ENCODE results near the gene TMEM87A.

Gene TMEM87A

GRCh38 chr15:42193383-42193782 is 79.8 kb downstream of the TMEM87A start:
- Histone ChIP-seq H3K36me3 (ENCODE audit: control insufficient read depth in 1 of 2, insufficient read depth in 2 of 2, low read length in 2 of 2) (peaks cover 20 to 39% of the 10 kb centered on the region in 2 donors), H3K27me3 (ENCODE audit: control insufficient read depth in 1 of 2, insufficient read depth in 2 of 2, low read length in 2 of 2) (no peaks in the 10 kb centered on the region), H3K27ac (ENCODE audit: low read depth, low read length) (no peak overlapping the region), H3K9ac (ENCODE audit: low read depth in 1 of 2, low read length in 2 of 2) (no peak overlapping the region), H3K4me1 (ENCODE audit: control insufficient read depth in 1 of 2, insufficient read depth in 2 of 2, low read length in 2 of 2) (no peaks in the 10 kb centered on the region), H3K9me3 (ENCODE audit: control insufficient read depth in 1 of 2, low read length in 2 of 2) (no peaks in the 10 kb centered on the region), H3K4me3 (ENCODE audit: low read depth in 1 of 2, low read length in 2 of 2) (no peak overlapping the region)

GRCh38 chr15:42191610-42192346 is 81.5 kb downstream of the TMEM87A start:
- Histone ChIP-seq H3K4me3 (ENCODE audit: low read depth in 1 of 2, low read length in 2 of 2) (no peak overlapping the region), H3K9ac (ENCODE audit: low read depth in 1 of 2, low read length in 2 of 2) (no peak overlapping the region), H3K36me3 (ENCODE audit: control insufficient read depth in 1 of 2, insufficient read depth in 2 of 2, low read length in 2 of 2) (peaks cover 31 to 47% of the 10 kb centered on the region in 2 donors), H3K4me1 (ENCODE audit: control insufficient read depth in 1 of 2, insufficient read depth in 2 of 2, low read length in 2 of 2) (no peaks in the 10 kb centered on the region), H3K9me3 (ENCODE audit: control insufficient read depth in 1 of 2, low read length in 2 of 2) (no peaks in the 10 kb centered on the region), H3K27me3 (ENCODE audit: control insufficient read depth in 1 of 2, insufficient read depth in 2 of 2, low read length in 2 of 2) (no peaks in the 10 kb centered on the region), H3K27ac (ENCODE audit: low read depth, low read length) (no peak overlapping the region)

- Histone ChIP-seq H3K4me3 (ENCODE audit: low read depth in 1 of 2, low read length in 2 of 2) (no peak overlapping the region), H3K4me1 (ENCODE audit: control insufficient read depth in 1 of 2, insufficient read depth in 2 of 2, low read length in 2 of 2) (no peaks in the 10 kb centered on the region), H3K36me3 (ENCODE audit: control insufficient read depth in 1 of 2, insufficient read depth in 2 of 2, low read length in 2 of 2) (peaks cover 37 to 60% of the 10 kb centered on the region in 2 donors), H3K9me3 (ENCODE audit: control insufficient read depth in 1 of 2, low read length in 2 of 2) (no peaks in the 10 kb centered on the region), H3K27ac (ENCODE audit: low read depth, low read length) (no peak overlapping the region), H3K9ac (ENCODE audit: low read depth in 1 of 2, low read length in 2 of 2) (no peak overlapping the region), H3K27me3 (ENCODE audit: control insufficient read depth in 1 of 2, insufficient read depth in 2 of 2, low read length in 2 of 2) (no peaks in the 10 kb centered on the region)
These were observed 82.9 kb downstream of the TMEM87A start for GRCh38 chr15:42190370-42190769.

GRCh38 chr15:42185801-42186200 is 87.4 kb downstream of the TMEM87A start:
- H3K4me3 ChIP-seq (ENCODE audit: low read depth in 1 of 2, low read length in 2 of 2), result no peak overlapping the region
- H3K4me1 ChIP-seq (ENCODE audit: control insufficient read depth in 1 of 2, insufficient read depth in 2 of 2, low read length in 2 of 2), result no peaks in the 10 kb centered on the region
- H3K9ac ChIP-seq (ENCODE audit: low read depth in 1 of 2, low read length in 2 of 2), result no peak overlapping the region
- H3K9me3 ChIP-seq (ENCODE audit: control insufficient read depth in 1 of 2, low read length in 2 of 2), result no peaks in the 10 kb centered on the region
- no peaks in the 10 kb centered on the region for H3K27me3 ChIP-seq (ENCODE audit: control insufficient read depth in 1 of 2, insufficient read depth in 2 of 2, low read length in 2 of 2)
- peaks cover 35 to 79% of the 10 kb centered on the region in 2 donors for H3K36me3 ChIP-seq (ENCODE audit: control insufficient read depth in 1 of 2, insufficient read depth in 2 of 2, low read length in 2 of 2)
- H3K27ac ChIP-seq (ENCODE audit: low read depth, low read length), result no peak overlapping the region

- Histone ChIP-seq H3K36me3 (ENCODE audit: control insufficient read depth in 1 of 2, insufficient read depth in 2 of 2, low read length in 2 of 2) (peaks cover 27 to 73% of the 10 kb centered on the region in 2 donors), H3K27me3 (ENCODE audit: control insufficient read depth in 1 of 2, insufficient read depth in 2 of 2, low read length in 2 of 2) (no peaks in the 10 kb centered on the region)
These were observed 88.5 kb downstream of the TMEM87A start for GRCh38 chr15:42184736-42185135.

GRCh38 chr15:42184296-42184695 is 88.9 kb downstream of the TMEM87A start:
- Histone ChIP-seq H3K27me3 (ENCODE audit: control insufficient read depth in 1 of 2, insufficient read depth in 2 of 2, low read length in 2 of 2) (no peaks in the 10 kb centered on the region), H3K27ac (ENCODE audit: low read depth, low read length) (no peak overlapping the region), H3K9me3 (ENCODE audit: control insufficient read depth in 1 of 2, low read length in 2 of 2) (no peaks in the 10 kb centered on the region), H3K4me1 (ENCODE audit: control insufficient read depth in 1 of 2, insufficient read depth in 2 of 2, low read length in 2 of 2) (no peaks in the 10 kb centered on the region), H3K9ac (ENCODE audit: low read depth in 1 of 2, low read length in 2 of 2) (no peak overlapping the region), H3K4me3 (ENCODE audit: low read depth in 1 of 2, low read length in 2 of 2) (no peak overlapping the region), H3K36me3 (ENCODE audit: control insufficient read depth in 1 of 2, insufficient read depth in 2 of 2, low read length in 2 of 2) (peaks cover 29 to 75% of the 10 kb centered on the region in 2 donors)

More at GRCh38 chr15:42184736-42185135, 88.5 kb downstream of the TMEM87A start:
- Histone ChIP-seq H3K9me3 (ENCODE audit: control insufficient read depth in 1 of 2, low read length in 2 of 2) (no peaks in the 10 kb centered on the region), H3K27ac (ENCODE audit: low read depth, low read length) (no peak overlapping the region), H3K4me3 (ENCODE audit: low read depth in 1 of 2, low read length in 2 of 2) (no peak overlapping the region), H3K9ac (ENCODE audit: low read depth in 1 of 2, low read length in 2 of 2) (no peak overlapping the region), H3K4me1 (ENCODE audit: control insufficient read depth in 1 of 2, insufficient read depth in 2 of 2, low read length in 2 of 2) (no peaks in the 10 kb centered on the region)

GRCh38 chr15:42182961-42183360 is 90.3 kb downstream of the TMEM87A start:
- Histone ChIP-seq H3K36me3 (ENCODE audit: control insufficient read depth in 1 of 2, insufficient read depth in 2 of 2, low read length in 2 of 2) (peaks cover 31 to 77% of the 10 kb centered on the region in 2 donors), H3K4me1 (ENCODE audit: control insufficient read depth in 1 of 2, insufficient read depth in 2 of 2, low read length in 2 of 2) (no peaks in the 10 kb centered on the region), H3K27ac (ENCODE audit: low read depth, low read length) (no peak overlapping the region), H3K27me3 (ENCODE audit: control insufficient read depth in 1 of 2, insufficient read depth in 2 of 2, low read length in 2 of 2) (no peaks in the 10 kb centered on the region), H3K9ac (ENCODE audit: low read depth in 1 of 2, low read length in 2 of 2) (no peak overlapping the region), H3K9me3 (ENCODE audit: control insufficient read depth in 1 of 2, low read length in 2 of 2) (no peaks in the 10 kb centered on the region), H3K4me3 (ENCODE audit: low read depth in 1 of 2, low read length in 2 of 2) (no peak overlapping the region)

- H3K9ac ChIP-seq (ENCODE audit: low read depth in 1 of 2, low read length in 2 of 2), result no peak overlapping the region
- no peaks in the 10 kb centered on the region for H3K9me3 ChIP-seq (ENCODE audit: control insufficient read depth in 1 of 2, low read length in 2 of 2)
- peaks cover 29 to 74% of the 10 kb centered on the region in 2 donors for H3K36me3 ChIP-seq (ENCODE audit: control insufficient read depth in 1 of 2, insufficient read depth in 2 of 2, low read length in 2 of 2)
- H3K27me3 ChIP-seq (ENCODE audit: control insufficient read depth in 1 of 2, insufficient read depth in 2 of 2, low read length in 2 of 2), result no peaks in the 10 kb centered on the region
- H3K4me1 ChIP-seq (ENCODE audit: control insufficient read depth in 1 of 2, insufficient read depth in 2 of 2, low read length in 2 of 2), result no peaks in the 10 kb centered on the region
- no peak overlapping the region for H3K4me3 ChIP-seq (ENCODE audit: low read depth in 1 of 2, low read length in 2 of 2)
- H3K27ac ChIP-seq (ENCODE audit: low read depth, low read length), result no peak overlapping the region
These were observed 90.8 kb downstream of the TMEM87A start for GRCh38 chr15:42182328-42182886.

GRCh38 chr15:42178056-42178455 is 95.2 kb downstream of the TMEM87A start:
- H3K36me3 ChIP-seq (ENCODE audit: control insufficient read depth in 1 of 2, insufficient read depth in 2 of 2, low read length in 2 of 2), result peaks cover 22 to 61% of the 10 kb centered on the region in 2 donors
- H3K4me3 ChIP-seq (ENCODE audit: low read depth in 1 of 2, low read length in 2 of 2), result no peak overlapping the region
- no peak overlapping the region for H3K9ac ChIP-seq (ENCODE audit: low read depth in 1 of 2, low read length in 2 of 2)
- no peaks in the 10 kb centered on the region for H3K27me3 ChIP-seq (ENCODE audit: control insufficient read depth in 1 of 2, insufficient read depth in 2 of 2, low read length in 2 of 2)
- H3K4me1 ChIP-seq (ENCODE audit: control insufficient read depth in 1 of 2, insufficient read depth in 2 of 2, low read length in 2 of 2), result no peaks in the 10 kb centered on the region
- H3K9me3 ChIP-seq (ENCODE audit: control insufficient read depth in 1 of 2, low read length in 2 of 2), result no peaks in the 10 kb centered on the region
- H3K27ac ChIP-seq (ENCODE audit: low read depth, low read length), result no peak overlapping the region

- Histone ChIP-seq H3K4me3 (ENCODE audit: low read depth in 1 of 2, low read length in 2 of 2) (no peak overlapping the region), H3K9ac (ENCODE audit: low read depth in 1 of 2, low read length in 2 of 2) (no peak overlapping the region), H3K9me3 (ENCODE audit: control insufficient read depth in 1 of 2, low read length in 2 of 2) (no peaks in the 10 kb centered on the region), H3K36me3 (ENCODE audit: control insufficient read depth in 1 of 2, insufficient read depth in 2 of 2, low read length in 2 of 2) (peaks cover 38 to 68% of the 10 kb centered on the region in 2 donors), H3K4me1 (ENCODE audit: control insufficient read depth in 1 of 2, insufficient read depth in 2 of 2, low read length in 2 of 2) (peaks cover 3 to 6% of the 10 kb centered on the region in 2 donors), H3K27me3 (ENCODE audit: control insufficient read depth in 1 of 2, insufficient read depth in 2 of 2, low read length in 2 of 2) (no peaks in the 10 kb centered on the region), H3K27ac (ENCODE audit: low read depth, low read length) (no peak overlapping the region)
These were observed 97.6 kb downstream of the TMEM87A start for GRCh38 chr15:42175671-42176070.
